Epithelial cell of prostate (primary cell): ENCODE data around the gene ETV6.

Source experiments
- DNase-seq: peaks from one replicate; pipeline ENCODE4 v3.0.0-alpha.2; 2011; ENCODE audit warnings: low read depth, low spot score
- H3K27ac ChIP-seq: fragments of 450-650 bp; 2 replicates; pipeline ENCODE4 v1.5.1; 2017; ENCODE audit warnings: mild to moderate bottlenecking

ETV6 gene

GRCh38 chr12:11730299-11731041, 81.0 kb downstream of the ETV6 start:
- H3K27ac ChIP-seq, result peak overlapping the region; percentile 83
- peak; percentile 83 for DNase-seq

- peak overlapping the region; percentile 83 for H3K27ac ChIP-seq
- no peak for DNase-seq
Observed at GRCh38 chr12:11731042-11731357, 81.5 kb downstream of the ETV6 start.

GRCh38 chr12:11731455-11731854, 82.0 kb downstream of the ETV6 start:
- peak overlapping the region; percentile 83 for H3K27ac ChIP-seq

GRCh38 chr12:11732023-11732422, 82.5 kb downstream of the ETV6 start:
- H3K27ac ChIP-seq, result peak overlapping the region; percentile 83
- no peak for DNase-seq

More at GRCh38 chr12:11731455-11731854, 82.0 kb downstream of the ETV6 start:
- DNase-seq, result no peak

GRCh38 chr12:11732715-11733114, 83.2 kb downstream of the ETV6 start:
- H3K27ac ChIP-seq, result no peak overlapping the region
- DNase-seq, result no peak

- no peak overlapping the region for H3K27ac ChIP-seq
- DNase-seq, result no peak
Observed at GRCh38 chr12:11734580-11735180, 85.2 kb downstream of the ETV6 start.

DNA sequence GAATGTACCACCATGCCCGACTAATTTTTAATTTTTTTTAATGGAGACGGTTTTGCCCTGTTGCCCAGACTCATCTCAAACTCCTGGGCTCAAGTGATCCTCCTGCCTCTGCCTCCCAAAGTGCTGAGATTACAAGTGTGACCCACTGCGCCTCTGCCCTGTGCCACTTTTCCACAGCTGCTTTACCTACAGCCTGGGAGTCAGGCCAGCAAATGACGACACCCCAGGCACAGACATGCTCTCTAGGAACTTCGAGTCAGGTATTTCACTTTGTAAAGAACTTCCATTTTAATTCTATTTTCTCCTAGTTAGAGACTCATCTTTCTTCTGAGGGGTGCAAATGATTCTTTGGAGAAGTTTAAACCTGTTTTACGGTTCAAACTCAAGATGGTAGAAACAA, 89.0 kb downstream of the ETV6 start:
- no peak for DNase-seq
- no peak overlapping the region for H3K27ac ChIP-seq

DNA sequence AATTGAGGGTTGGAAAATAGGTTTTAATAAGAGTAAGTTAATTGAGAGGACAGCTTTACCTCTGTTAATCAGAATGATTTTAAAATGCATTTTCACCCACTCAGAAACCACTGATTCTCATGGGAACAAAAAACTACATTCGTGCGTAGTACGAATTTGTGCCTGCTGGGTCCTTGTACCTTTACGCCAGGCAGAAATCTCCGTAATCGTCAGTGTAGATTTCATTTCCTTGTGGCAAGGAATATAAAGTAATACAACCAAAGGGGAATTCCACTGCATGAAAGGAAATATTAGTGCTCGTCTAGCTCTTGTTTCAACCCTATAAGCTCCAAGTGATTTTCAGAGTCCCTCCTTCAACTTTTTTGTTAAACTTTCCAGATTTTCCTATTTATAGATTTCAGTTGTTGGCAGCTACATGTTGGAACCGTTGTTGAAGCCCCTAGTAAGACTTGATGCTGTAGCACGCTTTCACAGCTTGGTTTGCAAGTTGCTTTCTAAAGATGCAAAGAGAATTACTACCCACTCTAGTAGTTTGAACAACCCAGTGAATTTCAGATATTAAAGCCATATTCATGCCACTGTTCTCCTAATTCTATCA, 90.6 kb downstream of the ETV6 start:
- DNase-seq, result no peak
- H3K27ac ChIP-seq, result no peak overlapping the region

- H3K27ac ChIP-seq, result peak overlapping the region; percentile 42
- DNase-seq, result no peak
Observed at GRCh38 chr12:11741434-11742092, 92.1 kb downstream of the ETV6 start.

DNA sequence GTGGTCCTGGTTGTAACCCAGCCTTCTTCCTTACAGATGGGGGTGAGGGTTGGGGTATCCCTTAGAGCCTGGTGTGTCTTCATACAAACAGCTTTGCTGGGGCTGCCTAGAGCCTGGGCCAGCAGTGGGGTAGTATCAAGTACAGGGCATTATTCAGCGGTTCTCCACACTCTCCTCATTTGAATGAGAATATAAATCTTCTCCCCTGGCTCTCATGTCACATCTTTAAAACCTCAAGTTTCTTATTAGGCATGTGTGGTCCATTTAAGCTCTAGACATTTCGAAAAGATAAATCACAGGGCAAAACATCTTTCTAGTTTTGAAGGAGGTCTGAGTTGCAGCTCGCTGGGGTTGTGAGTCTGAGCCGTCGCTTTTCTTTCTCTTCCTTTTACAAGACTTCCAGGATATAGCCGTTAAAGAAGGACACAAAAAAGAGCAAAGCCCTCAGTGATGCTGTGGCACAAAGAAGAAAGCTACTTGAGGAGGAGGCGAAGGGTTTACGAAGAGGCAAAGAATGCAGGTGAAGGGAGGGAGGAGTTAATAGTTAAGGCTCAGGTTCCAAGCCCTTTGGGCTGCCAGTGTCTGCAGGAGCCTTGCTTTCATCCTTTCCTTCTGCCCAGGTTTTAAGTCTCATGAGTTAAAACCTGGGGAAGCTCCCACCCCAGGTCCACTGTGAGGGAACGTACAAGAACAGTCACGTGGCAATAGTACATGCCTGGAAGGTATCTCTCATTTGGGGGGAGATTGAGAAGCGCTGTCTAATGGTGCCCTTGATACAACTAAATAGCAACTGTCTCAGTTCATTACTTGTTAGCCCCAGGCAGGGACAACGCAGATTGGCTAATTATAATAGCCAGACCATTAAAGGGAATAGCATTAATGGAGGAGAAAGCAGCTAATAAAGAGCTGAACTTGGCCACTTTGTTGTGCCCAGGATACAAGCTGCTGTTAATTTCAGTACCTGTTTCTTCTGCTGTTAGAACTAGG, 94.2 kb downstream of the ETV6 start:
- peak overlapping the region; percentile 21 for H3K27ac ChIP-seq
- DNase-seq, result no peak

DNA sequence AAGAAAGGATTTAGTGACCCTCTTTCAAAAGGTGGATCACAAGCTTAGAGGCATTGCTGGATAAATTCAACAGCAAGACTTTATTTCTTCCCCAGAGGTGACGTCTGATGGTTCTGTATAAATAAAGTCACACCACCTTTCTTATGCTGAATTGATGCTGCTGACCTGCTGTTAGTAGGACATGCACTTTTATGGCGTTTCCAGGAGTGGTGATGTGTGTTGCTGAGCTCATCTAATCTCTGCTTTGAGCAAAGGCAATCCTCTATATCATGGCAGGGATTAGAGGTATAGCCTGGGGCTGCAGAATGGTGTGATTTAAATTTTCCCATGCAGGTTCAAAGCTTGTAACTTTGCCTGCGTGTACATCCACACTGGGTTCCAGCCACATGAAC, 94.9 kb downstream of the ETV6 start:
- no peak overlapping the region for H3K27ac ChIP-seq
- DNase-seq, result no peak

DNA sequence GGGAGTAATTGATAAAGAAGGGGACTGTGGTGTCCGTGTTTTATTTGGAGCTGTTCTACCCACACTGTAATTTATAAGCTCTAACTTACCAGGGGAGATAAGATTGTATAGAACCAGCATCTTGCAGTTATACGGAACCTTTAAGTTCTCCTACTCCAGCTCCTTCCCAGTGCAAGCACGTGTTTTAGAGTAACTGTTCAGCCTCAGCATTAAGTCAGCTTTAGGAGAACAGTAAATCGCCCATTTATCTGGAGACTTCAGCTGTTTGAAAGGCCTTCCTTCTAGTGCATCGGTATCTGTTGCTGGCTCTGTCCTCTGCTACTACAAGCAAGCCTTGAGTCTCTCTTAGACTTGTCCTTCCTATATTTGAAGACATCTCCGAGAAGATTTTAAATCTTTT, 95.6 kb downstream of the ETV6 start:
- DNase-seq, result no peak
- H3K27ac ChIP-seq, result peak overlapping the region; percentile 90

DNA sequence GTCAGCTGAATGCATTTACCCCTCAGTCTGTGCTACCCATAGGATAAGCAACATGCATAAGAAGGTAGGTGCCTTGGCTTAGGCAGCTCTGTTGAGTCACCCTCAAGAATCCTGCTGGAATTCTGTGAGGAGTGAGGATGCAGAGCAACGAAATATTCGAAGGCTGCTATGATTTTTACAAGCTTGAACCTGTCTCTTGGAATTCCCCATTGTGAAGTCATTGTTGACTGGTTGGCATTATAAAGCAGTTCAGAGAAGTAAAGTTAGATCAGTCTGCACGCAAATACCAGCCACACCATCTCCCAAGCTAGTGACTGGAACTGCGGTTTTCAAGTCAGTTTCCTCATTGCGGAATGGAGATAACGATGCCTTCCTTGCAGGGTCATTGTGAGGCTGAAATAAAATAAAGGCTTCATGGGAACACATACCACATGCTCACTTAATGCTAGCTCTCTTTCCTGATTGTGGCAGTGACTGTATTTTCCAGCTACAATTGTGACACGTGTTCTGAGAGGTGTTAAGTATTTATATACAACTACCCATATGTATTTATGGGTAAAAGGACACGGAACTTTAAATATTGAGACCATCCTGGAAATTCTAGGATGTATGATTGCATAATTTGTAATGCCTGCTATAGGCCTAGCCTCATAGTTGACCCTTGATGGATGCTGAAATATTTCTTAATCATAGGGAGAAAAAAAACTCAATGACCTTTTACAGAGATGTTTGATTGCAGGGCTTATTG, 96.7 kb downstream of the ETV6 start:
- peak overlapping the region; percentile 90 for H3K27ac ChIP-seq
- peak; percentile 97 for DNase-seq

GRCh38 chr12:11746940-11747716, 97.7 kb downstream of the ETV6 start:
- H3K27ac ChIP-seq, result peak overlapping the region; percentile 90

DNA sequence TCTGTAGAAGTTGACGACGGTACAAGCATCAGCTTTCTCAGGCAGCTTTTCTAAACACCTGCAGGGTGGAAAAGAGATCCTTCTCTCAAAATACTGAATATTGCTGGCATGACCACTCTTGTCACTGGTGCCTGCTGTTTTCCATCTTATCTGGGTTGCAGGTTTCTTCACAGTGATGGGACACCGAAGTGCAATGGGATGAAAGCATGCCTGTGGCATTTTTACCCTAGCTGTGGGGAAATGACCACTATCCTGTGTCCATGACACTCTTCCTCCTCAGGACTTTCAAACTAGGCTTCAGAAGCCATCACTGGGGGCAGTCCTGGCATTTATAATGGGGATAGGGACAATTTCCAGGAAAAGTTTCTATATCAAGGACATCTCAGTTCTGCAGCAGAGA, 98.5 kb downstream of the ETV6 start:
- DNase-seq, result no peak
- no peak overlapping the region for H3K27ac ChIP-seq

More at GRCh38 chr12:11746940-11747716, 97.7 kb downstream of the ETV6 start:
- DNase-seq, result no peak

DNA sequence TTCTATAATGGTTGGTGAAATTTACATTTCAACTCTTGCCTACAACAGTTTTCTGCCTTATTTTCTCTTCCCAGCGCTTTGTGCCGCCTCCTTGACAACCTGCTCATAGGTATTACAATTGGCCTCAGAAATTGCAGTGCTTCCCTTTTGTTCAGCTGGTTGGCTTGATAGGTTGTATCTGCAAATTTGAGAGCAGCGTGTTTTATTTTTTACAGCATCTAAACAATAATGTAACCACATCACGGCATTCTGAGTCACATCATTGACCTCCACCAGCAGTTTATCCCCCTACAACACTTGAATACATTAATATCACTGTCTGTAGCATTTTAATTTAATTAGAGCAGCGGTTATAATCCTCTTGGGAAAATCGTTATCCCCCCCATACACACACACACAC, 99.4 kb downstream of the ETV6 start:
- DNase-seq, result no peak
- no peak overlapping the region for H3K27ac ChIP-seq

DNA sequence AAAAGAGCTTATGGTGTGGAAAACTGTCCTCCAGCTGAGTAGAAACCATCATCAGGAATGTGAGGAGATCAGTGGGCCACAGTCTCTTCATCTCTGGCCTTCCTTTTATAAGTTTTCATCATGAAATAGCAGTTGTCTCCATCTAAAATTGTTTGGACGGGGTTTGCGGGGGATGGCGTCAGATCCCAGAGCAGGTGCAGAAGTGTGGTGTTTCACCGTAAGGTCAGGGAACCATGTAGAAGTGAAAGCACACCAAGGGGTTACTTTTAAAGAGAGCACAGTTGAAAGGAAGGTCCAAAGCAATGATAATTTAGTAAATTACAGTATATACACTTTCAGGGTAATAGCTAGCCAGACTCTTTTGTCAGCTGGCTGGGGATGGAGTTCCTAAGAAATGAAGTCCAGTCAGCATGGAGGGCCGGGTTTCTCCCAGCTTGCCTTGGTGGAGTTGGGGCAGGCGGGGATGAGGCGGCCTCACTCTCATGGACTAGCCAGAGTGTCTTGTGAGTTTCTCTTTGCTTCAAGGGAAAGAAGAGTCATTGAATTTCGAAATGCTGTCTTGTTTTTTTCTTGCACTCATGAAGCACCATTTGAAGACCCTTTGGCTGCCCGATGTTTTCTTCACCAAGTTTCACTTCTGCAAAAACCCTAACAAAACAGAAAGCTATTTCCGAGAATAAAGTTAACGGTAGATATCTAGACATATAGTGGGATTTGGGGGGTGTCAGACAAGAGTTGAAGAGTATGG, 100.6 kb downstream of the ETV6 start:
- no peak overlapping the region for H3K27ac ChIP-seq
- DNase-seq, result no peak
